Effector memory CD4-positive, alpha-beta T cell (primary cell): Measurements from ENCODE around the gene SLC1A1.

Experiments
- DNase-seq, 3 donors: peaks; one replicate each; pipeline ENCODE4 v3.0.0-alpha.2; 2020
- H3K27ac ChIP-seq: 2 replicates; pipeline ENCODE4 v1.7.0; 2013; ENCODE audit warnings: mild to moderate bottlenecking, low read length, moderate library complexity; ENCODE audit not compliant: insufficient read depth, poor library complexity, severe bottlenecking
- H3K27me3 ChIP-seq: replicated peaks from 2 replicates; pipeline ENCODE4 v1.7.0; 2013; ENCODE audit warnings: mild to moderate bottlenecking, low read length; ENCODE audit not compliant: insufficient read depth, control insufficient read depth, poor library complexity, severe bottlenecking
- H3K36me3 ChIP-seq: 2 replicates; pipeline ENCODE4 v1.7.0; 2013; ENCODE audit warnings: mild to moderate bottlenecking, low read length, moderate library complexity; ENCODE audit not compliant: control insufficient read depth, insufficient read depth
- H3K4me1 ChIP-seq: 2 replicates; pipeline ENCODE4 v1.7.0; 2013; ENCODE audit warnings: low read length, mild to moderate bottlenecking; ENCODE audit not compliant: control insufficient read depth, insufficient read depth, poor library complexity, severe bottlenecking
- H3K4me3 ChIP-seq: 2 replicates; pipeline ENCODE4 v1.7.0; 2013; ENCODE audit warnings: low read length, low read depth, mild to moderate bottlenecking; ENCODE audit not compliant: insufficient read depth, poor library complexity, severe bottlenecking
- H3K9me3 ChIP-seq: 2 replicates; pipeline ENCODE4 v1.7.0; 2013; ENCODE audit warnings: mild to moderate bottlenecking, low read length, moderate library complexity; ENCODE audit not compliant: control insufficient read depth

The SLC1A1 gene

DNA sequence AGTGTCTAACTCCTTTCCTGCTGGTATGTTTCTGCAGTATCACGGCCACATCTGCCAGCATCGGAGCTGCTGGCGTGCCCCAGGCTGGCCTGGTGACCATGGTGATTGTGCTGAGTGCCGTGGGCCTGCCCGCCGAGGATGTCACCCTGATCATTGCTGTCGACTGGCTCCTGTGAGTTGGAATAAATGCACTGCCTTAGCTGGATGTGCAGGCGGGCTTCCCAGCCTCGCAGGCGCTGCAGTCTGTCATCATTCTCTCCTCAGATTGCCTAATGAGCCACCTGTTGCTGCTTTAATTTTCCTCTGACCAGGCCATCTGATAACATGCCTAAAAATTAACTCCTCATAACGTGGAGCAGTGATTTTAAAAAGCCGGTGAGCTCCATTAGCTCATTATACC, 92.7 kb downstream of the SLC1A1 start:
- H3K27me3 ChIP-seq = no peaks in the 10 kb centered on the region
- no peak overlapping the region for H3K27ac ChIP-seq
- H3K4me3 ChIP-seq = no peak overlapping the region

GRCh38 chr9:4584636-4585035, 94.4 kb downstream of the SLC1A1 start:
- DNase-seq = no peak
- no peaks in the 10 kb centered on the region for H3K27me3 ChIP-seq
- H3K36me3 ChIP-seq = no peaks in the 10 kb centered on the region
- no peaks in the 10 kb centered on the region for H3K4me1 ChIP-seq
- H3K27ac ChIP-seq = no peak overlapping the region
- H3K4me3 ChIP-seq = no peak overlapping the region
- no peaks in the 10 kb centered on the region for H3K9me3 ChIP-seq

More for the DNA sequence above, 92.7 kb downstream of the SLC1A1 start:
- DNase-seq = no peak
- Histone ChIP-seq H3K36me3 (no peaks in the 10 kb centered on the region), H3K9me3 (no peaks in the 10 kb centered on the region), H3K4me1 (no peaks in the 10 kb centered on the region)

DNA sequence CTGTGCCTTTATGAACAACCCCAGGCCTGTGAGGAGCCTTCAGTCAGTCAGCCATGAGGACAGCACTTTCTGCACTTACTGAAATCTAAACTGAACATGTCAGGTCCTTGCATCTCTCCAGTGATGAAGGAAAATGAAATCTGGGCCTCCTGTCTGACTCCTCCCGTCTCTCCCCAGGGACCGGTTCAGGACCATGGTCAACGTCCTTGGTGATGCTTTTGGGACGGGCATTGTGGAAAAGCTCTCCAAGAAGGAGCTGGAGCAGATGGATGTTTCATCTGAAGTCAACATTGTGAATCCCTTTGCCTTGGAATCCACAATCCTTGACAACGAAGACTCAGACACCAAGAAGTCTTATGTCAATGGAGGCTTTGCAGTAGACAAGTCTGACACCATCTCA, 94.9 kb downstream of the SLC1A1 start:
- DNase-seq = no peak
- Histone ChIP-seq H3K27ac (no peak overlapping the region), H3K4me3 (no peak overlapping the region)

DNA sequence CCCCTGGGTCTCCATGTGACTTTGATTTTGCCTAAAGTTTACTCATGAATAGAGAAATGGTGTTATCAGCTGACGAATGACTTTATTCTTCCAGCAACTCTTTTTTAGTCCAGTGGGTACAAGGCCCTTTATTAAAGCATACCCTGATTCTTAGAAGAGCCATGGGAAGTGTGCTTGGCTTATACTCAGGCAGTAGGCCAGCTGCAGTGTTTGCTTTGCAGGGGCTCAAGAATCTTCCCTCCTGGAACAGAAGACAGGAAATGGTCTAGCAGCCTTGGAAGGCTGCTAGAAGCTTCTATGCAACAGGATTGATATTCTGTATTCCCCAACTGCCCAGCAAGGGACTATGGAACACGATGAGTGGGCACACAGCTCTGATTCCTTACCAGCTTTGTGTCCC, 98.5 kb downstream of the SLC1A1 start:
- Histone ChIP-seq H3K4me3 (no peak overlapping the region), H3K27ac (no peak overlapping the region), H3K4me1 (no peaks in the 10 kb centered on the region), H3K9me3 (no peaks in the 10 kb centered on the region), H3K27me3 (no peaks in the 10 kb centered on the region), H3K36me3 (no peaks in the 10 kb centered on the region)
- no peak for DNase-seq

More for the DNA sequence above, 94.9 kb downstream of the SLC1A1 start:
- Histone ChIP-seq H3K9me3 (no peaks in the 10 kb centered on the region), H3K27me3 (no peaks in the 10 kb centered on the region), H3K36me3 (no peaks in the 10 kb centered on the region), H3K4me1 (no peaks in the 10 kb centered on the region)

GRCh38 chr9:4590430-4591122, 100.3 kb downstream of the SLC1A1 start:
- no peak overlapping the region for H3K27ac ChIP-seq
- DNase-seq = no peak
- no peak overlapping the region for H3K4me3 ChIP-seq
- H3K27me3 ChIP-seq = no peaks in the 10 kb centered on the region
- H3K36me3 ChIP-seq = no peaks in the 10 kb centered on the region
- no peaks in the 10 kb centered on the region for H3K4me1 ChIP-seq
- H3K9me3 ChIP-seq = no peaks in the 10 kb centered on the region

GRCh38 chr9:4591123-4591500, 100.8 kb downstream of the SLC1A1 start:
- Histone ChIP-seq H3K9me3 (no peaks in the 10 kb centered on the region), H3K36me3 (no peaks in the 10 kb centered on the region), H3K27ac (no peak overlapping the region), H3K4me1 (peaks cover 3% of the 10 kb centered on the region), H3K4me3 (no peak overlapping the region), H3K27me3 (no peaks in the 10 kb centered on the region)
- no peak for DNase-seq

GRCh38 chr9:4592295-4592694, 102.0 kb downstream of the SLC1A1 start:
- Histone ChIP-seq H3K36me3 (no peaks in the 10 kb centered on the region), H3K4me1 (peaks cover 14% of the 10 kb centered on the region), H3K9me3 (no peaks in the 10 kb centered on the region), H3K4me3 (no peak overlapping the region), H3K27me3 (no peaks in the 10 kb centered on the region), H3K27ac (no peak overlapping the region)
- DNase-seq = no peak

GRCh38 chr9:4592886-4593285, 102.6 kb downstream of the SLC1A1 start:
- H3K27me3 ChIP-seq = no peaks in the 10 kb centered on the region
- DNase-seq = no peak

GRCh38 chr9:4594545-4594944, 104.3 kb downstream of the SLC1A1 start:
- Histone ChIP-seq H3K4me3 (no peak overlapping the region), H3K27me3 (no peaks in the 10 kb centered on the region), H3K36me3 (no peaks in the 10 kb centered on the region), H3K4me1 (peaks cover 20% of the 10 kb centered on the region), H3K27ac (no peak overlapping the region), H3K9me3 (no peaks in the 10 kb centered on the region)
- no peak for DNase-seq

More at GRCh38 chr9:4592886-4593285, 102.6 kb downstream of the SLC1A1 start:
- H3K4me3 ChIP-seq = no peak overlapping the region
- no peaks in the 10 kb centered on the region for H3K9me3 ChIP-seq
- peaks cover 20% of the 10 kb centered on the region for H3K4me1 ChIP-seq
- no peak overlapping the region for H3K27ac ChIP-seq
- H3K36me3 ChIP-seq = no peaks in the 10 kb centered on the region

GRCh38 chr9:4594994-4595393, 104.7 kb downstream of the SLC1A1 start:
- H3K27ac ChIP-seq = no peak overlapping the region
- peaks cover 20% of the 10 kb centered on the region for H3K4me1 ChIP-seq
- no peaks in the 10 kb centered on the region for H3K27me3 ChIP-seq
- no peak for DNase-seq
- H3K9me3 ChIP-seq = no peaks in the 10 kb centered on the region
- H3K36me3 ChIP-seq = no peaks in the 10 kb centered on the region
- H3K4me3 ChIP-seq = no peak overlapping the region
